Activated CD8-positive, alpha-beta T cell treated with anti-CD3 and anti-CD28 coated beads for 36 hours (primary cell): Measurements from ENCODE around the gene TTC39B. TPM values are rescaled to one million over a fixed set of nuclear protein-coding genes. Genes with fewer than 3 reads are reported as not detected.

Experiments used
- ATAC-seq: fragments of 200-7000 bp; cut with Tn5 transposase; one replicate; pipeline ENCODE4 v1.10.0; 2021; ENCODE audit warnings: mild to moderate bottlenecking, moderate library complexity
- CTCF ChIA-PET: fragments of 350-600 bp; sonication (Branson Sonifier 250); formaldehyde crosslinking; loops from one replicate; lab custom pipeline; 2021; ENCODE audit warnings: antibody characterized with exemption; lab: Charles Lee
- POLR2A ChIA-PET: fragments of 350-600 bp; sonication (Branson Sonifier 250); formaldehyde crosslinking; loops from one replicate; lab custom pipeline; 2021; ENCODE audit warnings: antibody characterized with exemption; lab: Charles Lee
- DNase-seq: peaks from one replicate; pipeline ENCODE4 v3.0.0-alpha.2; 2020
- H3K27ac Mint-ChIP-seq: one replicate; pipeline ENCODE4 v1.8.0; 2021; ENCODE audit warnings: mild to moderate bottlenecking, mixed read lengths
- H3K27me3 Mint-ChIP-seq: one replicate; pipeline ENCODE4 v1.8.0; 2021; ENCODE audit warnings: mixed read lengths
- H3K36me3 Mint-ChIP-seq: one replicate; pipeline ENCODE4 v1.8.0; 2021; ENCODE audit warnings: low read depth, mixed read lengths
- H3K4me1 Mint-ChIP-seq: one replicate; pipeline ENCODE4 v1.8.0; 2021; ENCODE audit warnings: low read depth, mixed read lengths
- H3K4me3 Mint-ChIP-seq: one replicate; pipeline ENCODE4 v1.8.0; 2021; ENCODE audit warnings: mild to moderate bottlenecking, moderate library complexity, mixed read lengths
- H3K9me3 Mint-ChIP-seq: one replicate; pipeline ENCODE4 v1.8.0; 2021; ENCODE audit warnings: mixed read lengths
- intact Hi-C: fragments of 100-400 bp; cut with micrococcal nuclease; formaldehyde crosslinking; loops from one replicate; pipeline ENCODE4 v1.10.0; 2022
- total RNA-seq, 2 experiments: library from RNA; stranded (reverse); gene quantifications; one replicate each; pipeline ENCODE4 v1.2.3, GENCODE V29; 2021
- TF ChIP-seq, protein P1 (sequence below): fragments of 200-600 bp; IDR thresholded peaks from one replicate; pipeline ENCODE4 v1.8.0; 2022; ENCODE audit warnings: antibody characterized with exemption, mild to moderate bottlenecking

Gene TTC39B
- total RNA-seq, 2 experiments from 2014 or later: 17.8 to 18.5 TPM

DNA sequence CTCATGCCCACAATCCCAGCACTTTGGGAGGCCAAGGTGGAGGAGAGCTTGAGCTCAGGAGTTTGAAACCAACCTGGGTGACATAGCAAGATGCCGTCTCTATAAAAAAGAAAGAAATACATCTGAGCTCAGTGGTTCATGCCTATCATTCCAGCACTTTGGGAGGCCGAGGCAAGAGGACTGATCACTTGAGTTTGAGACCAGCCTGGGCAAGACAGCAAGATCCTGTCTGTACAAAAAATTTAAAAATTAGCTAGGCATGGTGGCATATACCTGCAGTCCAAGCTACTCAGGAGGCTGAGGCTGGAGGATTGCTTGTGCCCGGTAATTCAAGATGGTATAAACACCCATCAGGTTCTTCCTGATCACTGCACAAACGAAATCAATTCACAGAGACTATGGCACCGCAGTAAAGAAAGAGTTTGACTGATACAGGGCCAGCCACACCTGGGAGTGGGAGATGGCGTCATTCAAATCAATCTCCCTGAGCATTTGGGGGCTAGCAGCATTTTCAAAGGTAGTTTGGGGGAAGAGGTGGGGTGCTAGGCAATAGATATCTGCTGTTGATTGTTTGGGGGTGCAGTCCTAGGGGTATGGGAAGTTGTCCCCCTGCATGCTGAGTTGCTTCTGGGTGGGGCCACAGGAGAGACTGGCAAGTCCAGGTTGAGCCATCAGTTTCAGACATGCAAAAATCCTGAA is 169.2 kb downstream of the TTC39B start:
- DNase-seq (no peak), ATAC-seq (no peak)
- intact Hi-C loops: loop anchor here (10.0 kb wide), 1 partner anchor 523 kb away; no protein-coding TSS in a partner anchor
- Mint-ChIP-seq H3K9me3 (no peaks in the 10 kb centered on the region), H3K4me3 (no peak overlapping the region), H3K27me3 (no peaks in the 10 kb centered on the region), H3K27ac (no peak overlapping the region), H3K36me3 (no peaks in the 10 kb centered on the region), H3K4me1 (no peaks in the 10 kb centered on the region)
- POLR2A ChIA-PET: no interaction called here
- TF ChIP-seq, protein P1, sequence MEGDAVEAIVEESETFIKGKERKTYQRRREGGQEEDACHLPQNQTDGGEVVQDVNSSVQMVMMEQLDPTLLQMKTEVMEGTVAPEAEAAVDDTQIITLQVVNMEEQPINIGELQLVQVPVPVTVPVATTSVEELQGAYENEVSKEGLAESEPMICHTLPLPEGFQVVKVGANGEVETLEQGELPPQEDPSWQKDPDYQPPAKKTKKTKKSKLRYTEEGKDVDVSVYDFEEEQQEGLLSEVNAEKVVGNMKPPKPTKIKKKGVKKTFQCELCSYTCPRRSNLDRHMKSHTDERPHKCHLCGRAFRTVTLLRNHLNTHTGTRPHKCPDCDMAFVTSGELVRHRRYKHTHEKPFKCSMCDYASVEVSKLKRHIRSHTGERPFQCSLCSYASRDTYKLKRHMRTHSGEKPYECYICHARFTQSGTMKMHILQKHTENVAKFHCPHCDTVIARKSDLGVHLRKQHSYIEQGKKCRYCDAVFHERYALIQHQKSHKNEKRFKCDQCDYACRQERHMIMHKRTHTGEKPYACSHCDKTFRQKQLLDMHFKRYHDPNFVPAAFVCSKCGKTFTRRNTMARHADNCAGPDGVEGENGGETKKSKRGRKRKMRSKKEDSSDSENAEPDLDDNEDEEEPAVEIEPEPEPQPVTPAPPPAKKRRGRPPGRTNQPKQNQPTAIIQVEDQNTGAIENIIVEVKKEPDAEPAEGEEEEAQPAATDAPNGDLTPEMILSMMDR: no peak
- CTCF ChIA-PET: interaction anchor here (1.7 kb wide), 1 partner anchor 34 kb away, joined by 7 read pairs; no protein-coding TSS in a partner anchor

DNA sequence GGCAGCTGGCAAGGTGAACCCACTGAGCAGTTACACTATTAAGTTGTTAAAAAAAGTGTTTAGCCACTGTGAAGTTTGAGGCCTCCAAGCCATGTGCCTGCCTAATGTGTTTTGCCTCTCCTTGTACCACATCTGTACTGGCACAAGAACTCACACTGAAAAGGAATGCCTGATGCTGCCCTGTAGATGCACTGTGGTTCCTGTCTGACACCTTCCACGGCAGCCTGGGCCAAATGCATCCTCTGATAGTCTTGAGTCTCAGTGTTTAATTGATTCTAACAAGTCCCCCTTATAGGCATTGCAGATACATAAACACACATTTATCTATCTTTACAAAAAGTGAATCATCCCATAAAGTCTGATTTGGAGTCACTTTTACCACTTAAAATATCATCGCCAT is 169.9 kb downstream of the TTC39B start:
- no peak overlapping the region for H3K27ac Mint-ChIP-seq
- DNase-seq (no peak), ATAC-seq (no peak)
- intact Hi-C loops: loop anchor here (10.0 kb wide), 1 partner anchor 522 kb away; no protein-coding TSS in a partner anchor
- POLR2A ChIA-PET: no interaction called here
- no peaks in the 10 kb centered on the region for H3K9me3 Mint-ChIP-seq
- no peaks in the 10 kb centered on the region for H3K36me3 Mint-ChIP-seq
- H3K4me1 Mint-ChIP-seq: no peaks in the 10 kb centered on the region
- CTCF ChIA-PET: interaction anchor here (1.4 to 2.7 kb wide), 4 partner anchors 13 to 520 kb away, joined by 3 to 70 read pairs (median 10); no protein-coding TSS in a partner anchor
- TF ChIP-seq, protein P1: no peak
- no peaks in the 10 kb centered on the region for H3K27me3 Mint-ChIP-seq
- no peak overlapping the region for H3K4me3 Mint-ChIP-seq

DNA sequence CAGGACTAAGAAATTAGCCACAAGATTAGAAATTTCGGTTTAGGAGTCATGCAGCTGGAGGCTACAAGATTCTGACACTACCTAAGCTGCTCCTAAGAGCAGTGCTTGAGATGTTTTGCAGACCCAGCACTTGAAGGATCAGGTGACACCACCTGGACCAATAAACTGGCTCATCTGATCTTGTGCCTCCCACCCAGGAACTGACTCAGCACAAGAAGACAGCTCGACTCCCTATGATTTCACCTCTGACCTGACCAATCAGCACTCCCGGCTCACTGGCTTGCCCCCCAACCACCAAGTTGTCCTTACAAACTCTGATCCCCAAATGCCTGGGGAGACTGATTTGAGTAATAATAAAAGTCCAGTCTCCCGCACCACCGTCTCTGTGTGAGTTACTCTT is 170.4 kb downstream of the TTC39B start:
- Mint-ChIP-seq H3K4me1 (no peaks in the 10 kb centered on the region), H3K27ac (no peak overlapping the region), H3K36me3 (no peaks in the 10 kb centered on the region), H3K9me3 (no peaks in the 10 kb centered on the region), H3K4me3 (no peak overlapping the region), H3K27me3 (no peaks in the 10 kb centered on the region)
- TF ChIP-seq, protein P1: no peak
- intact Hi-C loops: loop anchor here (10.0 kb wide), 1 partner anchor 522 kb away; no protein-coding TSS in a partner anchor
- CTCF ChIA-PET: interaction anchor here (1.3 to 2.7 kb wide), 6 partner anchors 13 to 519 kb away, joined by 3 to 70 read pairs (median 4); no protein-coding TSS in a partner anchor
- POLR2A ChIA-PET: no interaction called here
- DNase-seq (peak; percentile 18), ATAC-seq (peak; percentile 50)

DNA sequence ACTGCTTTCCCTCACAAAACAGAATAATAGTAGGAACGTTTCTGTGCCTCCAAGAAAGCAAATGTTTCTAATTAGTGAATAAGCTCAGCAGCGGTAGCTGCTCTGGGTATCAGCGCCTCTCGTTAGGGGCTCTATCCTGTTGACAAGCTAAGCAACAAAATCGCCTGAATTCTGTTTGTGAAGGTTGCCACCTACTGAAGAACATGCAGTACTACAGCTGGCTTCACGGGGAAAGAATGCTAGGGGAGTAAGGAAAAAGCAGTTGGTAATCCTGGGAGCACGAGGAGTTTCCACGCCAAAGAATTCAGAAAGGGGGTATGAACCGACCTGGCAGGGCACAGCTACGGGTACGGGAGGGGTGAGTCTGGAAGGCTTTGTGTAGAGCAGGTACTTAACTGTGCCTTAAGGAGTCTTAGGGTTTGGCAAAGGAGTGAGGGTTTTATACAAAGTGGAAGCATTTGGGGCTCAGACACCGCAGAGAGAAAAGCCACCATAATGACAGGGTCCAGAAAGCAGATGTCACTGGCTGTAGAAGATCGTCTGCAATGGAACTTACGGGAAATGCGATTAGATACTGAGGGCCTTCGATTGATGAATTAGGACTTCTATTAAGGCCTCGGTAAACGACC is 171.7 kb downstream of the TTC39B start:
- H3K4me3 Mint-ChIP-seq: no peak overlapping the region
- no peak overlapping the region for H3K27ac Mint-ChIP-seq
- peak; percentile 91 for ATAC-seq
- ChIA-PET POLR2A (interaction anchor here (0.9 kb wide), 1 partner anchor 237 kb away, joined by 3 read pairs; no protein-coding TSS in a partner anchor), CTCF (interaction anchor here (0.6 to 2.7 kb wide), 36 partner anchors 11 to 522 kb away, joined by 3 to 70 read pairs (median 4); no protein-coding TSS in a partner anchor)
- H3K36me3 Mint-ChIP-seq: no peaks in the 10 kb centered on the region
- TF ChIP-seq, protein P1: peak; percentile 84
- intact Hi-C loops: loop anchor here (2.0 to 10.0 kb wide), 2 partner anchors 30 to 520 kb away; no protein-coding TSS in a partner anchor
- no peaks in the 10 kb centered on the region for H3K4me1 Mint-ChIP-seq
- H3K9me3 Mint-ChIP-seq: no peaks in the 10 kb centered on the region
- DNase-seq: peak; percentile 51
- no peaks in the 10 kb centered on the region for H3K27me3 Mint-ChIP-seq
